NK-92 (cell line): Measurements from ENCODE around the gene INHBB.

ENCODE experiments used
- DNase-seq: peaks from one replicate; lab custom pipeline; 2025; ENCODE audit not compliant: unreplicated experiment; lab: John Stamatoyannopoulos, UW

Gene INHBB

GRCh38 chr2:120395221-120396012 lies 49.5 kb downstream of the INHBB start:
- no peak for DNase-seq

GRCh38 chr2:120396013-120396860 lies 50.3 kb downstream of the INHBB start:
- no peak for DNase-seq

GRCh38 chr2:120396861-120397811 lies 51.2 kb downstream of the INHBB start:
- DNase-seq, result no peak

GRCh38 chr2:120398051-120398995 lies 52.4 kb downstream of the INHBB start:
- DNase-seq, result no peak

- DNase-seq, result no peak
These were observed 53.3 kb downstream of the INHBB start for GRCh38 chr2:120398996-120399888.

GRCh38 chr2:120399889-120400240 lies 53.9 kb downstream of the INHBB start:
- no peak for DNase-seq

GRCh38 chr2:120400551-120400950 lies 54.6 kb downstream of the INHBB start:
- no peak for DNase-seq
